Vagina (tissue), 2 donors: ENCODE data around the gene CCT4.

Source experiments
- POLR2A ChIP-seq, 2 donors: fragments of 450-650 bp; IDR thresholded peaks; one replicate each; pipeline ENCODE4 v1.6.1; 2017; ENCODE audit warnings: antibody characterized with exemption in 2 of 2, mild to moderate bottlenecking in 2 of 2, moderate library complexity in 2 of 2
- TF ChIP-seq, protein P1 (sequence below), 3 experiments: fragments of 450-650 bp in 2 of 3; fragments of 200-600 bp in 1 of 3; sonication (generic) in 1 of 3; IDR thresholded peaks; one replicate each; pipeline ENCODE4 v1.5.1; 2017 to 2019; ENCODE audit warnings: antibody characterized with exemption in 3 of 3, mild to moderate bottlenecking in 2 of 3, moderate library complexity in 2 of 3

DNA sequence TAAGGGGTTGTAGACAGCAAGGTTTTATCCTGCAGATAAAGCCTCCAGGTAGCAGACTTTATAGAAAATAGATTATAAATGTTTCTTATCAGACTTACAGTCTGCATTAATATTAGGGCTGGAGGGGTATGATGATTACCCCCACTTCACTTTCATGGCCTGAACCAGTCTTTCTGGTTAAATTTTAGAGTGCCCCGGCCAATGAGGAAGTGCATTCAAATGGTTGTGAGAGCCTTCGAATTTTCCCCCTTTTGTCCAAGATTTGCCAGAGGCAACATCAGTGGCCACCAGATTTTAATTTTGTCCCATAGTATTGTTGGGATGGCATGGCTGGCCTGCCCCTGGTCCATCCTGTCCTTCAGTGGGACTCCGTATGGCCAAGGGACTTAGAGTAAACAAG is 48.6 kb upstream of the CCT4 start:
- TF ChIP-seq, protein P1, sequence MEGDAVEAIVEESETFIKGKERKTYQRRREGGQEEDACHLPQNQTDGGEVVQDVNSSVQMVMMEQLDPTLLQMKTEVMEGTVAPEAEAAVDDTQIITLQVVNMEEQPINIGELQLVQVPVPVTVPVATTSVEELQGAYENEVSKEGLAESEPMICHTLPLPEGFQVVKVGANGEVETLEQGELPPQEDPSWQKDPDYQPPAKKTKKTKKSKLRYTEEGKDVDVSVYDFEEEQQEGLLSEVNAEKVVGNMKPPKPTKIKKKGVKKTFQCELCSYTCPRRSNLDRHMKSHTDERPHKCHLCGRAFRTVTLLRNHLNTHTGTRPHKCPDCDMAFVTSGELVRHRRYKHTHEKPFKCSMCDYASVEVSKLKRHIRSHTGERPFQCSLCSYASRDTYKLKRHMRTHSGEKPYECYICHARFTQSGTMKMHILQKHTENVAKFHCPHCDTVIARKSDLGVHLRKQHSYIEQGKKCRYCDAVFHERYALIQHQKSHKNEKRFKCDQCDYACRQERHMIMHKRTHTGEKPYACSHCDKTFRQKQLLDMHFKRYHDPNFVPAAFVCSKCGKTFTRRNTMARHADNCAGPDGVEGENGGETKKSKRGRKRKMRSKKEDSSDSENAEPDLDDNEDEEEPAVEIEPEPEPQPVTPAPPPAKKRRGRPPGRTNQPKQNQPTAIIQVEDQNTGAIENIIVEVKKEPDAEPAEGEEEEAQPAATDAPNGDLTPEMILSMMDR (IDR thresholded peaks at IDR 0.05) = no peak
- TF ChIP-seq POLR2A (IDR thresholded peaks at IDR 0.05) = no peak
